SK-N-SH (cell line): Measurements from ENCODE around the gene R3HDM1. TPM values are rescaled to one million over a fixed set of nuclear protein-coding genes. Genes with fewer than 3 reads are reported as not detected.

Experiments used
- CTCF ChIA-PET: fragments of 300-600, 350-600 bp; formaldehyde crosslinking; extraction: SDS; loops from one replicate; lab custom pipeline; 2021; lab: Yijun Ruan, JAX
- POLR2A ChIA-PET: fragments of 350-600 bp; sonication (Branson Sonifier 250); formaldehyde crosslinking; extraction: SDS; loops from one replicate; lab custom pipeline; 2020; ENCODE audit warnings: antibody characterized with exemption, inconsistent platforms; lab: Yijun Ruan, JAX
- DNase-seq: peaks from one replicate; pipeline ENCODE4 v3.0.0; 2012
- H2AFZ ChIP-seq: fragments of 200-600 bp; sonication (generic); 2 replicates; pipeline ENCODE4 v1.8.1; 2016; ENCODE audit warnings: antibody characterized with exemption, mild to moderate bottlenecking, low read depth
- H3F3A ChIP-seq: fragments of 200-600 bp; sonication (generic); replicated peaks from 2 replicates; pipeline ENCODE3; 2016; ENCODE audit warnings: antibody characterized with exemption, mild to moderate bottlenecking; ENCODE audit not compliant: insufficient read depth
- H3K27ac ChIP-seq, 2 experiments: fragments of 200-500 bp in 1 of 2; fragments of 200-600 bp in 1 of 2; sonication (Bioruptor generic) in 1 of 2; sonication (generic), shearing (Covaris generic) in 1 of 2; 2 replicates each; pipeline versions ENCODE4 v1.5.1 to v1.6.1; 2014 to 2016; ENCODE audit warnings: low read depth in 2 of 2, inconsistent platforms in 1 of 2, low read length in 1 of 2, mild to moderate bottlenecking in 1 of 2, mixed read lengths in 1 of 2
- H3K27me3 ChIP-seq: fragments of 200-600 bp; sonication (generic), shearing (Covaris generic); 2 replicates; pipeline ENCODE4 v1.6.1; 2016; ENCODE audit warnings: mixed run types; ENCODE audit not compliant: insufficient read depth
- H3K36me3 ChIP-seq, 2 experiments: fragments of 200-500 bp in 1 of 2; fragments of 200-600 bp in 1 of 2; sonication (Bioruptor generic) in 1 of 2; sonication (generic) in 1 of 2; replicated peaks in 1 of 2; 2 replicates each; pipeline versions ENCODE3 to v1.5.1; 2014 to 2016; ENCODE audit warnings: low read length in 1 of 2, mild to moderate bottlenecking in 1 of 2; ENCODE audit not compliant: insufficient read depth in 2 of 2, control insufficient read depth in 1 of 2
- H3K4me1 ChIP-seq, 2 experiments: fragments of 200-500 bp in 1 of 2; fragments of 200-600 bp in 1 of 2; sonication (Bioruptor generic) in 1 of 2; sonication (generic), shearing (Covaris generic) in 1 of 2; 2 replicates each; pipeline versions ENCODE4 v1.5.1 to v1.6.1; 2014 to 2016; ENCODE audit warnings: low read depth in 1 of 2, low read length in 1 of 2, mixed run types in 1 of 2; ENCODE audit not compliant: insufficient read depth in 2 of 2, control insufficient read depth in 1 of 2
- H3K4me2 ChIP-seq: fragments of 200-600 bp; sonication (generic), shearing (Covaris generic); 2 replicates; pipeline ENCODE4 v1.6.1; 2017; ENCODE audit warnings: mixed run types
- H3K4me3 ChIP-seq, 2 experiments: fragments of 200-500 bp in 1 of 2; fragments of 200-600 bp in 1 of 2; sonication (Bioruptor generic) in 1 of 2; sonication (generic), shearing (Covaris generic) in 1 of 2; 2 replicates each; pipeline versions ENCODE4 v1.5.1 to v1.8.1; 2014 to 2016; ENCODE audit warnings: low read depth in 2 of 2, inconsistent platforms in 1 of 2, low read length in 1 of 2, mild to moderate bottlenecking in 1 of 2, mixed read lengths in 1 of 2, moderate library complexity in 1 of 2
- H3K79me2 ChIP-seq: fragments of 200-600 bp; sonication (generic); 2 replicates; pipeline ENCODE4 v1.8.1; 2017; ENCODE audit warnings: mild to moderate bottlenecking; ENCODE audit not compliant: insufficient read depth
- H3K9ac ChIP-seq: fragments of 200-600 bp; sonication (generic); 2 replicates; pipeline ENCODE4 v1.6.1; 2017; ENCODE audit warnings: mixed run types
- H3K9me2 ChIP-seq: fragments of 200-600 bp; sonication (generic); 2 replicates; pipeline ENCODE4 v1.6.1; 2017; ENCODE audit warnings: mixed run types
- H3K9me3 ChIP-seq: fragments of 200-600 bp; sonication (generic); 2 replicates; pipeline ENCODE4 v1.6.1; 2017; ENCODE audit warnings: mixed run types, mild to moderate bottlenecking, moderate library complexity
- H4K20me1 ChIP-seq: fragments of 200-600 bp; sonication (generic); 2 replicates; pipeline ENCODE4 v1.6.1; 2017; ENCODE audit warnings: mild to moderate bottlenecking, mixed run types; ENCODE audit not compliant: insufficient read depth
- CHD2 ChIP-seq: fragments of 150-350 bp; IDR thresholded peaks from 2 replicates; pipeline ENCODE4 v1.6.1; 2018; ENCODE audit warnings: low read length; ENCODE audit not compliant: partially characterized antibody
- CTCF ChIP-seq: fragments of 200-600 bp; sonication (generic); IDR thresholded peaks from 2 replicates; pipeline ENCODE4 v1.6.1; 2017; ENCODE audit warnings: antibody characterized with exemption, mild to moderate bottlenecking, moderate library complexity
- ELF1 ChIP-seq: IDR thresholded peaks from 2 replicates; pipeline ENCODE4 v1.4.0; 2012
- FOSL2 ChIP-seq: IDR thresholded peaks from 2 replicates; pipeline ENCODE4 v1.4.0; 2012; ENCODE audit warnings: low read depth, mild to moderate bottlenecking, moderate library complexity, borderline replicate concordance
- FOXM1 ChIP-seq: IDR thresholded peaks from 2 replicates; pipeline ENCODE4 v1.4.0; 2012; ENCODE audit warnings: low read depth, mild to moderate bottlenecking
- GATA2 ChIP-seq: sonication (generic); formaldehyde crosslinking; IDR thresholded peaks from 2 replicates; pipeline ENCODE4 v1.5.0; 2020; ENCODE audit warnings: mild to moderate bottlenecking, missing genetic modification reagents
- JUND ChIP-seq: IDR thresholded peaks from 2 replicates; pipeline ENCODE4 v1.4.0; 2012
- MXI1 ChIP-seq: IDR thresholded peaks from 2 replicates; pipeline ENCODE4 v1.6.1; 2012; ENCODE audit warnings: mild to moderate bottlenecking, low read depth, low read length, improper control_type of control experiment
- NFIC ChIP-seq: IDR thresholded peaks from 2 replicates; pipeline ENCODE4 v1.4.0; 2012; ENCODE audit warnings: borderline replicate concordance
- NRF1 ChIP-seq: IDR thresholded peaks from 2 replicates; pipeline ENCODE4 v1.6.1; 2012; ENCODE audit warnings: low read depth, mild to moderate bottlenecking, low read length
- PBX3 ChIP-seq: IDR thresholded peaks from 2 replicates; pipeline ENCODE4; 2012
- RCOR1 ChIP-seq: fragments of 150-350 bp; IDR thresholded peaks from 2 replicates; pipeline ENCODE4 v1.6.1; 2017; ENCODE audit warnings: antibody characterized with exemption, low read length
- REST ChIP-seq: IDR thresholded peaks from 2 replicates; pipeline ENCODE4 v1.6.1; 2012; ENCODE audit warnings: mild to moderate bottlenecking, low read depth, low read length, moderate library complexity
- RXRA ChIP-seq: IDR thresholded peaks from 2 replicates; pipeline ENCODE4 v1.4.0; 2012; ENCODE audit warnings: low read depth, mild to moderate bottlenecking, borderline replicate concordance
- TAF1 ChIP-seq: IDR thresholded peaks from 2 replicates; pipeline ENCODE4 v1.6.1; 2012; ENCODE audit warnings: low read depth, mild to moderate bottlenecking, low read length, moderate library complexity, borderline replicate concordance
- YY1 ChIP-seq: IDR thresholded peaks from 2 replicates; pipeline ENCODE4 v1.4.0; 2012; ENCODE audit warnings: low read depth, mild to moderate bottlenecking
- WGBS: methylation state at CpG from one replicate; pipeline ENCODE4 v1.1.6; 2017; ENCODE audit warnings: low lambda C conversion rate; 5-methylcytosine and 5-hydroxymethylcytosine counted together
- polyA plus RNA-seq, 3 experiments: library from polyadenylated mRNA; depleted of rRNA; stranded (reverse); fragments of >200 nt; gene quantifications; 2 replicates each; pipeline ENCODE4 v1.2.3, GENCODE V29; 2012
- TF ChIP-seq, protein P1 (sequence below): IDR thresholded peaks from 2 replicates; pipeline ENCODE4 v1.4.0; 2012; ENCODE audit warnings: low read depth, borderline replicate concordance
- TF ChIP-seq, protein P2 (sequence below): IDR thresholded peaks from 2 replicates; pipeline ENCODE4 v1.4.0; 2012; ENCODE audit warnings: low read depth

Gene R3HDM1
- polyA plus RNA-seq, 1 of the 3 experiments (the other 2 are of a cell fraction) = 38.2 TPM

DNA sequence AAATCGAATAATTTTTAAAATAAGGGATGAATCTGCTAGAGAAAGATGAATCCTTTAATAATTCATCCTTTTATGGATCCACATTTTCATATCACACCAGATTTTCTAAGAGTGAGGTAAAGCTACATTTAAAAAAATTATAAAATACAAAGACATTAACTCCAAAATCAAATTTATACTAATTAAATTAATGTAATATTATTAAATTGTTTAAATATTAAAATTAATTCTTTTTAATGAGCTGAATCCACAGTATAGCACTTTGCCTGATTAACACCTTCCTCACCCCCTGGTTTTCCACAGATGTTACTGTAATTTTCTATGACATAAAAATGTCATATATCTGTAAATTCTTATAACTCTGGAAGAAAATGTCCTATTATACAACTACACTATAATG is 26.5 kb upstream of the R3HDM1 start:
- peaks cover 3% of the 10 kb centered on the region for H3F3A ChIP-seq
- no peaks in the 10 kb centered on the region for H3K9me2 ChIP-seq
- H3K9me3 ChIP-seq = peaks cover 7% of the 10 kb centered on the region; the same call in 1 of the 2 replicates
- H4K20me1 ChIP-seq = no peaks in the 10 kb centered on the region
- H3K27ac ChIP-seq = no peak overlapping the region
- ChIA-PET POLR2A (no interaction called here), CTCF (no interaction called here)
- peaks cover 16 to 30% of the 10 kb centered on the region in 2 experiments for H3K36me3 ChIP-seq
- no peaks in the 10 kb centered on the region for H3K79me2 ChIP-seq
- H3K27me3 ChIP-seq = no peaks in the 10 kb centered on the region
- 60% methylated on average over 1 of the region's 1 CpG for WGBS
- TF ChIP-seq GATA2 (CRISPR knock-in tag) = no peak
- no peak for TF ChIP-seq JUND
- TF ChIP-seq MXI1 = no peak
- DNase-seq = no peak
- no peaks in the 10 kb centered on the region for H3K4me1 ChIP-seq
- H3K4me2 ChIP-seq = no peak overlapping the region
- no peak overlapping the region for H2AFZ ChIP-seq
- no peak overlapping the region for H3K9ac ChIP-seq
- H3K4me3 ChIP-seq = no peak overlapping the region

GRCh38 chr2:135510577-135510976 is 20.7 kb upstream of the R3HDM1 start:
- peaks cover 3% of the 10 kb centered on the region for H3F3A ChIP-seq
- no peaks in the 10 kb centered on the region for H3K36me3 ChIP-seq
- H3K9ac ChIP-seq = no peak overlapping the region
- H3K9me3 ChIP-seq = peaks cover 3% of the 10 kb centered on the region; the same call in 1 of the 2 replicates
- ChIA-PET CTCF (no interaction called here), POLR2A (no interaction called here)
- WGBS = 88% methylated on average over 5 of the region's 5 CpGs
- no peak overlapping the region for H3K27ac ChIP-seq
- no peaks in the 10 kb centered on the region; the same call in 1 of the 2 replicates for H3K79me2 ChIP-seq
- no peaks in the 10 kb centered on the region for H4K20me1 ChIP-seq
- H3K9me2 ChIP-seq = no peaks in the 10 kb centered on the region
- TF ChIP-seq RXRA (no peak), CHD2 (no peak), FOSL2 (no peak), ELF1 (no peak), GATA2 (CRISPR knock-in tag) (no peak), RCOR1 (no peak), TAF1 (no peak), MXI1 (no peak), NRF1 (no peak), NFIC (no peak), PBX3 (no peak), YY1 (no peak), REST (no peak), CTCF (no peak), FOXM1 (no peak)
- TF ChIP-seq, protein P1, sequence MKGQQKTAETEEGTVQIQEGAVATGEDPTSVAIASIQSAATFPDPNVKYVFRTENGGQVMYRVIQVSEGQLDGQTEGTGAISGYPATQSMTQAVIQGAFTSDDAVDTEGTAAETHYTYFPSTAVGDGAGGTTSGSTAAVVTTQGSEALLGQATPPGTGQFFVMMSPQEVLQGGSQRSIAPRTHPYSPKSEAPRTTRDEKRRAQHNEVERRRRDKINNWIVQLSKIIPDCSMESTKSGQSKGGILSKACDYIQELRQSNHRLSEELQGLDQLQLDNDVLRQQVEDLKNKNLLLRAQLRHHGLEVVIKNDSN = no peak
- TF ChIP-seq, protein P2, sequence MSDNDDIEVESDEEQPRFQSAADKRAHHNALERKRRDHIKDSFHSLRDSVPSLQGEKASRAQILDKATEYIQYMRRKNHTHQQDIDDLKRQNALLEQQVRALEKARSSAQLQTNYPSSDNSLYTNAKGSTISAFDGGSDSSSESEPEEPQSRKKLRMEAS = no peak
- H3K4me2 ChIP-seq = no peak overlapping the region
- H3K4me3 ChIP-seq = no peak overlapping the region
- DNase-seq = no peak
- no peaks in the 10 kb centered on the region for H3K4me1 ChIP-seq
- no peaks in the 10 kb centered on the region for H3K27me3 ChIP-seq
- no peak overlapping the region for H2AFZ ChIP-seq
